Heart left ventricle (tissue), 16 donors: Measurements from ENCODE around the gene SPATS2L. TPM values are rescaled to one million over a fixed set of nuclear protein-coding genes. Genes with fewer than 3 reads are reported as not detected.

Experiments
- ATAC-seq, 4 donors: fragments of 200-7000 bp; cut with Tn5 transposase; one replicate each; pipeline ENCODE4 v1.9.1; 2020 to 2022; ENCODE audit warnings: moderate library complexity in 4 of 4, mild to moderate bottlenecking in 3 of 4, moderate number of reproducible peaks in 1 of 4
- DNase-seq, 5 donors: peaks; one replicate each; pipeline ENCODE4 v3.0.0-alpha.2; 2020
- H3K27ac ChIP-seq, 12 donors: fragments of 200-600 bp; sonication (generic) in 4 of 12; one replicate each; pipeline versions ENCODE4 v1.5.0 to v1.8.0; 2016 to 2022; ENCODE audit warnings: mild to moderate bottlenecking in 2 of 12
- H3K27me3 ChIP-seq, 9 donors: fragments of 200-600 bp; sonication (generic) in 2 of 9; one replicate each; pipeline versions ENCODE4 v1.5.1 to v1.8.0; 2016 to 2022; ENCODE audit warnings: mild to moderate bottlenecking in 3 of 9
- H3K36me3 ChIP-seq, 9 donors: fragments of 200-600 bp; sonication (generic) in 2 of 9; one replicate each; pipeline versions ENCODE4 v1.5.0 to v1.8.0; 2018 to 2022; ENCODE audit warnings: mild to moderate bottlenecking in 2 of 9
- H3K4me1 ChIP-seq, 12 donors: fragments of 200-600 bp; sonication (generic) in 4 of 12; one replicate each; pipeline versions ENCODE4 v1.5.0 to v1.8.0; 2016 to 2022; ENCODE audit warnings: mild to moderate bottlenecking in 3 of 12
- H3K4me3 ChIP-seq, 12 donors: fragments of 200-600 bp; sonication (generic) in 4 of 12; one replicate each; pipeline versions ENCODE4 v1.5.0 to v1.8.0; 2017 to 2022; ENCODE audit warnings: mild to moderate bottlenecking in 9 of 12, moderate library complexity in 4 of 12
- H3K9me3 ChIP-seq, 12 donors: fragments of 200-600 bp; sonication (generic) in 4 of 12; one replicate each; pipeline versions ENCODE4 v1.5.0 to v1.8.0; 2016 to 2022; ENCODE audit warnings: mild to moderate bottlenecking in 1 of 12
- POLR2A ChIP-seq, 2 donors: fragments of 450-650 bp; IDR thresholded peaks; one replicate each; pipeline ENCODE4 v1.6.1; 2017; ENCODE audit warnings: antibody characterized with exemption in 2 of 2, mild to moderate bottlenecking in 2 of 2, moderate library complexity in 2 of 2
- WGBS, 4 donors: extraction: QIAGEN DNeasy Blood & Tissue Kit in 2 of 4; methylation state at CpG; one replicate each; pipeline versions ENCODE4 v1.1.5 to v1.1.7; 2013 to 2018; 5-methylcytosine and 5-hydroxymethylcytosine counted together
- intact Hi-C, 10 donors: fragments of 100-400 bp; cut with DNase I; formaldehyde crosslinking; loops; one replicate each; pipeline versions ENCODE4 v1.11.1 to v1.14.2; 2022
- polyA plus RNA-seq, 2 donors: library from polyadenylated mRNA; stranded (reverse); fragments of 200-250 nt; gene quantifications; one replicate each; pipeline ENCODE4 v1.2.3, GENCODE V29; 2013
- total RNA-seq, 9 donors: library from RNA; depleted of rRNA in 2 of 9; stranded (reverse); fragments of >200 nt in 2 of 9; fragmentation: NEBNext Ultra II Directional in 3 of 9; extraction: Animal tissue kit (Norgen Biotek cat#: 25700) in 3 of 9; gene quantifications; one replicate each; pipeline versions ENCODE4 v1.1.0 to v1.2.4, GENCODE V29; 2016 to 2023
- TF ChIP-seq, protein P1 (sequence below), 12 donors: fragments of 200-600 bp; sonication (generic) in 4 of 12; IDR thresholded peaks; one replicate each; pipeline versions ENCODE4 v1.5.0 to v1.8.0; 2018 to 2022; ENCODE audit warnings: antibody characterized with exemption in 12 of 12, mild to moderate bottlenecking in 5 of 12
- donor health status: ischemic (EF 13 %, LVEDD 7.1; RV severe dilation, severe dysfunction).
- donor health status: healthy with polysubstance abuse.
- donor health status: DM: no; HTN: yes; CAD: no.
- donor health status: DM: no; HTN: no; CAD: no.
- donor health status: ischemic (EF 25% LVEDD 6.9; RV normal size, moderate dysfunction).
- donor health status: ischemic (EF 25% LVEDD 5.7; RV mildly dilated, moderate dysfunction).
- donor health status: healthy.
- donor health status: DM: yes; HTN: yes; CAD: no.
- donor health status: ischemic (EF 35%, LVEDD 5.7; RV mildly dilated, moderate dysfunction).
- donor health status: nonischemic (EF 11% LVEDD 7.7; RV severe dilation, severe dysfunction).
- donor health status: DM: yes; HTN: yes; CAD: no.
- donor health status: PGD.
- donor health status: ischemic (EF 29% LVEDD 5.4; RV normal size, mild dysfunction).
- donor health status: nonischemic (EF 23%, LVEDD 6.1; RV moderate dilation, normal function).

SPATS2L gene
- total and polyA plus RNA-seq, 11 donors: 34.9 to 177 (median 102) TPM

DNA sequence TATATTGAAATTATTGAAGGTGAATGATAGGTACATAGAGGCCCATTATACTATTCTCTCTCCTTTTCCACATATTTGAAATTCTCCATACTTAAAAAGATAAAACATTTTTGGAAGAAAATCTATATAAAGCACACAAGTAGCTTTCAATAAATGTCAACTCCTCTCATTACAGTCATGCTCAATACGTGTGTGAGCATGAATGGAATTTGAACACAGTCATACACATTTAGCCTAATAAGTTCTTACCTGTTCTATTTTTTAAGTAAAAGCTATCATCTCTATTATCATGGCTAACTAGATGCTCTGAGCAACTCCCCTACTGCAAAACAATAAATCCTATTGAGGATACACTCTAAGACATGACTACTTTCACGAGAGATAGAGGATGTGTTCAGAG lies 41.9 kb upstream of the SPATS2L start:
- H3K36me3 ChIP-seq: no peaks in the 10 kb centered on the region
- intact Hi-C loops: no loop called here
- no peak overlapping the region for H3K4me3 ChIP-seq
- no peaks in the 10 kb centered on the region for H3K4me1 ChIP-seq
- 45 to 74% (median 62%) methylated on average over 2 of the region's 2 CpGs for WGBS, 4 donors
- no peaks in the 10 kb centered on the region for H3K9me3 ChIP-seq
- no peaks in the 10 kb centered on the region for H3K27me3 ChIP-seq
- ATAC-seq: no peak
- TF ChIP-seq POLR2A (IDR thresholded peaks at IDR 0.05): no peak
- TF ChIP-seq, protein P1, sequence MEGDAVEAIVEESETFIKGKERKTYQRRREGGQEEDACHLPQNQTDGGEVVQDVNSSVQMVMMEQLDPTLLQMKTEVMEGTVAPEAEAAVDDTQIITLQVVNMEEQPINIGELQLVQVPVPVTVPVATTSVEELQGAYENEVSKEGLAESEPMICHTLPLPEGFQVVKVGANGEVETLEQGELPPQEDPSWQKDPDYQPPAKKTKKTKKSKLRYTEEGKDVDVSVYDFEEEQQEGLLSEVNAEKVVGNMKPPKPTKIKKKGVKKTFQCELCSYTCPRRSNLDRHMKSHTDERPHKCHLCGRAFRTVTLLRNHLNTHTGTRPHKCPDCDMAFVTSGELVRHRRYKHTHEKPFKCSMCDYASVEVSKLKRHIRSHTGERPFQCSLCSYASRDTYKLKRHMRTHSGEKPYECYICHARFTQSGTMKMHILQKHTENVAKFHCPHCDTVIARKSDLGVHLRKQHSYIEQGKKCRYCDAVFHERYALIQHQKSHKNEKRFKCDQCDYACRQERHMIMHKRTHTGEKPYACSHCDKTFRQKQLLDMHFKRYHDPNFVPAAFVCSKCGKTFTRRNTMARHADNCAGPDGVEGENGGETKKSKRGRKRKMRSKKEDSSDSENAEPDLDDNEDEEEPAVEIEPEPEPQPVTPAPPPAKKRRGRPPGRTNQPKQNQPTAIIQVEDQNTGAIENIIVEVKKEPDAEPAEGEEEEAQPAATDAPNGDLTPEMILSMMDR (IDR thresholded peaks at IDR 0.05): no peak
- DNase-seq: no peak
- H3K27ac ChIP-seq: no peak overlapping the region

GRCh38 chr2:200266406-200266805 lies 40.1 kb upstream of the SPATS2L start:
- DNase-seq (no peak), ATAC-seq (no peak)
- no peaks in the 10 kb centered on the region for H3K9me3 ChIP-seq
- WGBS, 4 donors: 83 to 93% (median 90%) methylated on average over 5 of the region's 5 CpGs
- no peak overlapping the region for H3K4me3 ChIP-seq
- H3K27ac ChIP-seq: no peak overlapping the region
- intact Hi-C loops: no loop called here
- no peaks in the 10 kb centered on the region for H3K36me3 ChIP-seq
- no peaks in the 10 kb centered on the region for H3K4me1 ChIP-seq
- no peaks in the 10 kb centered on the region for H3K27me3 ChIP-seq
- TF ChIP-seq POLR2A (IDR thresholded peaks at IDR 0.05): no peak
- TF ChIP-seq, protein P1 (IDR thresholded peaks at IDR 0.05): no peak

DNA sequence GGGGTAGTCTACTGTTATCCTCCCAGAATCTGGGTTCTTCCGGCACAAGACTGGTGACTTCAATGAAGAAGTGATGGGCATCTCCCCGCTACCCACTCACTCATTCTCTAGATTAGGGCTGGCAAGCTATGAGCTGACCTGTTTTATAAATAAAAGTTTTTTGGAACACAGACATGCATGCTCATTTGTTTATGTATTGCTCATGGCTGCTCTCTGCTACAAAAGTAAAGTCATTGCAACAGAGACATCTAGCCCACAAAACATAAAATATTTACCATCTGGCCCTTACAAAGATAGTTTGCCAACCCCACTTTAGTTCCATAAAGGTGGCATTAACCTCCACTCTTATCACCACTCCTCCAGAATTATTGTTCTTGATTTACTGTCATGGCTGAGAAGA lies 39.1 kb upstream of the SPATS2L start:
- Histone ChIP-seq H3K27ac (no peak overlapping the region), H3K36me3 (no peaks in the 10 kb centered on the region), H3K4me1 (no peaks in the 10 kb centered on the region), H3K4me3 (no peak overlapping the region), H3K27me3 (no peaks in the 10 kb centered on the region), H3K9me3 (no peaks in the 10 kb centered on the region)
- ATAC-seq (no peak), DNase-seq (no peak)
- TF ChIP-seq, protein P1 (IDR thresholded peaks at IDR 0.05): no peak
- TF ChIP-seq POLR2A (IDR thresholded peaks at IDR 0.05): no peak
- intact Hi-C loops: no loop called here
- WGBS, 4 donors: 88 to 97% (median 95%) methylated on average over 2 of the region's 2 CpGs

GRCh38 chr2:200270732-200271131 lies 35.8 kb upstream of the SPATS2L start:
- TF ChIP-seq, protein P1 (IDR thresholded peaks at IDR 0.05): no peak
- no peak for TF ChIP-seq POLR2A (IDR thresholded peaks at IDR 0.05)
- no peaks in the 10 kb centered on the region for H3K27me3 ChIP-seq
- intact Hi-C loops: no loop called here

More at GRCh38 chr2:200270732-200271131, 35.8 kb upstream of the SPATS2L start:
- no peaks in the 10 kb centered on the region for H3K9me3 ChIP-seq
- WGBS, 4 donors: 21 to 55% (median 40%) methylated on average over 1 of the region's 1 CpG
- H3K4me3 ChIP-seq: no peak overlapping the region
- no peaks in the 10 kb centered on the region for H3K36me3 ChIP-seq
- H3K27ac ChIP-seq: no peak overlapping the region
- no peaks in the 10 kb centered on the region for H3K4me1 ChIP-seq
- ATAC-seq: no peak
- DNase-seq: no peak
